Neural progenitor cell (in vitro differentiated cells): ENCODE data around the gene SPECC1L. TPM values are rescaled to one million over a fixed set of nuclear protein-coding genes. Genes with fewer than 3 reads are reported as not detected.
A peak's percentile ranks its signal among the peaks of the same experiment; 100 is the strongest.

Source experiments
- DNase-seq: peaks from one replicate; pipeline ENCODE4 v3.0.0-alpha.2; 2016; ENCODE audit warnings: low spot score
- H2AFZ ChIP-seq: fragments of 200-600 bp; sonication (generic); replicated peaks from 2 replicates; pipeline ENCODE4 v1.6.1; 2016; ENCODE audit warnings: antibody characterized with exemption
- H3F3A ChIP-seq: fragments of 200-600 bp; sonication (generic); 2 replicates; pipeline ENCODE4 v1.6.1; 2016; ENCODE audit warnings: antibody characterized with exemption, low read depth
- H3K27ac ChIP-seq: fragments of 200-600 bp; sonication (generic); 2 replicates; pipeline ENCODE4 v1.5.1; 2016; ENCODE audit warnings: mild to moderate bottlenecking
- H3K27me3 ChIP-seq: fragments of 200-600 bp; sonication (generic); 2 replicates; pipeline ENCODE4 v1.6.1; 2016; ENCODE audit warnings: mild to moderate bottlenecking, moderate library complexity
- H3K36me3 ChIP-seq: fragments of 200-600 bp; sonication (generic); 2 replicates; pipeline ENCODE4 v1.5.1; 2016
- H3K4me1 ChIP-seq: fragments of 200-600 bp; sonication (generic); 2 replicates; pipeline ENCODE4 v1.6.1; 2016; ENCODE audit warnings: mixed run types
- H3K4me2 ChIP-seq: fragments of 200-600 bp; sonication (generic); 2 replicates; pipeline ENCODE4 v1.6.1; 2016
- H3K4me3 ChIP-seq: fragments of 200-600 bp; sonication (generic); 2 replicates; pipeline ENCODE4 v1.5.1; 2016
- H3K79me2 ChIP-seq: fragments of 200-600 bp; sonication (generic); 2 replicates; pipeline ENCODE4 v1.6.1; 2016; ENCODE audit warnings: low read depth
- H3K9ac ChIP-seq: fragments of 200-600 bp; sonication (generic); 2 replicates; pipeline ENCODE4 v1.6.1; 2016
- H3K9me3 ChIP-seq: fragments of 200-600 bp; sonication (generic); 2 replicates; pipeline ENCODE4 v1.5.1; 2016; ENCODE audit warnings: low read depth
- H4K20me1 ChIP-seq: fragments of 200-600 bp; sonication (generic); 2 replicates; pipeline ENCODE4 v1.6.1; 2016; ENCODE audit warnings: low read depth
- H3K27ac Mint-ChIP-seq: 3 replicates; pipeline ENCODE4 v1.8.0; 2021; ENCODE audit warnings: mixed read lengths
- H3K27me3 Mint-ChIP-seq: 2 replicates; pipeline ENCODE4 v1.8.0; 2022; ENCODE audit warnings: low read depth, mild to moderate bottlenecking, inconsistent platforms, moderate library complexity, mixed read lengths; ENCODE audit not compliant: insufficient read depth
- H3K36me3 Mint-ChIP-seq: 3 replicates; pipeline ENCODE4 v1.8.0; 2021; ENCODE audit warnings: mixed read lengths
- H3K4me1 Mint-ChIP-seq: 3 replicates; pipeline ENCODE4 v1.8.0; 2021; ENCODE audit warnings: mixed read lengths
- H3K4me3 Mint-ChIP-seq: 3 replicates; pipeline ENCODE4 v1.8.0; 2021; ENCODE audit warnings: mild to moderate bottlenecking, moderate library complexity, mixed read lengths
- H3K9me3 Mint-ChIP-seq: 3 replicates; pipeline ENCODE4 v1.8.0; 2020; ENCODE audit warnings: mixed read lengths
- EZH2 ChIP-seq: fragments of 200-600 bp; sonication (generic); IDR thresholded peaks from 2 replicates; pipeline ENCODE4 v1.6.1; 2017; ENCODE audit warnings: antibody characterized with exemption, mild to moderate bottlenecking, moderate library complexity
- EZH2phosphoT487 ChIP-seq: fragments of 200-600 bp; sonication (generic); IDR thresholded peaks from 2 replicates; pipeline ENCODE4 v1.6.1; 2017; ENCODE audit warnings: antibody characterized with exemption
- total RNA-seq: library from RNA; depleted of rRNA; stranded (reverse); fragments of >200 nt; gene quantifications from 2 replicates; pipeline ENCODE4 v1.2.3, GENCODE V29; 2015; ENCODE audit warnings: low replicate concordance
- TF ChIP-seq, protein P1 (sequence below): fragments of 200-600 bp; sonication (generic); IDR thresholded peaks from 2 replicates; pipeline ENCODE4 v1.5.1; 2017; ENCODE audit warnings: antibody characterized with exemption, mild to moderate bottlenecking

The SPECC1L gene
- total RNA-seq, 1 donor from 2014 or later = 48.9 TPM

DNA sequence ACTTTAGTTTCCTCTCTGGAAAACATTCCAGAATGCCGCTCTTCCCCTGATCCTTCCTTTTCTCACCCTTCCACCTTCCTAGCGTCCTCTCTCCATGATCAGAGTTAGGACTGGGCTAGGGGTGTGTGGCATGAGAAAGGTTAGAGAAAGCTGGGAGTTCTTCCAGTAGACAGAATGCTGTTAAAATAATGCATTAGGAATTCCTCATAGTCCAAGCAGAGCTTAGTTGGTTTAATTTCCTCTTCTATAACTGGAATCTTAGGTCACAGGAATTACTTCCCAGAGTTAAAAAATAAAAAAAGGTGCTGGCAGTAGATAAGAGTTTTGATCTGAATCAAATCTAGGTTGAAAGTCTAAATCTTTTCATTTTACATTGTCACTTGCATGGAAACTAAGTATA lies 119.5 kb downstream of the SPECC1L start:
- no peaks in the 10 kb centered on the region for H3K9me3 ChIP-seq
- H2AFZ ChIP-seq = no peak overlapping the region
- Mint-ChIP-seq H3K27me3 (no peaks in the 10 kb centered on the region), H3K36me3 (peaks cover 11% of the 10 kb centered on the region), H3K4me3 (no peak overlapping the region), H3K27ac (no peak overlapping the region), H3K9me3 (no peaks in the 10 kb centered on the region), H3K4me1 (no peaks in the 10 kb centered on the region)
- H3K9ac ChIP-seq = no peak overlapping the region
- H4K20me1 ChIP-seq = peaks cover 10% of the 10 kb centered on the region
- H3K36me3 ChIP-seq = no peaks in the 10 kb centered on the region
- TF ChIP-seq EZH2phosphoT487 (no peak), EZH2 (no peak)
- TF ChIP-seq, protein P1, sequence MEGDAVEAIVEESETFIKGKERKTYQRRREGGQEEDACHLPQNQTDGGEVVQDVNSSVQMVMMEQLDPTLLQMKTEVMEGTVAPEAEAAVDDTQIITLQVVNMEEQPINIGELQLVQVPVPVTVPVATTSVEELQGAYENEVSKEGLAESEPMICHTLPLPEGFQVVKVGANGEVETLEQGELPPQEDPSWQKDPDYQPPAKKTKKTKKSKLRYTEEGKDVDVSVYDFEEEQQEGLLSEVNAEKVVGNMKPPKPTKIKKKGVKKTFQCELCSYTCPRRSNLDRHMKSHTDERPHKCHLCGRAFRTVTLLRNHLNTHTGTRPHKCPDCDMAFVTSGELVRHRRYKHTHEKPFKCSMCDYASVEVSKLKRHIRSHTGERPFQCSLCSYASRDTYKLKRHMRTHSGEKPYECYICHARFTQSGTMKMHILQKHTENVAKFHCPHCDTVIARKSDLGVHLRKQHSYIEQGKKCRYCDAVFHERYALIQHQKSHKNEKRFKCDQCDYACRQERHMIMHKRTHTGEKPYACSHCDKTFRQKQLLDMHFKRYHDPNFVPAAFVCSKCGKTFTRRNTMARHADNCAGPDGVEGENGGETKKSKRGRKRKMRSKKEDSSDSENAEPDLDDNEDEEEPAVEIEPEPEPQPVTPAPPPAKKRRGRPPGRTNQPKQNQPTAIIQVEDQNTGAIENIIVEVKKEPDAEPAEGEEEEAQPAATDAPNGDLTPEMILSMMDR = no peak
- H3K4me1 ChIP-seq = peaks cover 4% of the 10 kb centered on the region
- peak overlapping the region; percentile 40 for H3K27ac ChIP-seq
- no peaks in the 10 kb centered on the region for H3K79me2 ChIP-seq
- no peak overlapping the region for H3K4me2 ChIP-seq
- no peak overlapping the region for H3K4me3 ChIP-seq
- no peak for DNase-seq
- no peaks in the 10 kb centered on the region for H3F3A ChIP-seq
- no peaks in the 10 kb centered on the region for H3K27me3 ChIP-seq

DNA sequence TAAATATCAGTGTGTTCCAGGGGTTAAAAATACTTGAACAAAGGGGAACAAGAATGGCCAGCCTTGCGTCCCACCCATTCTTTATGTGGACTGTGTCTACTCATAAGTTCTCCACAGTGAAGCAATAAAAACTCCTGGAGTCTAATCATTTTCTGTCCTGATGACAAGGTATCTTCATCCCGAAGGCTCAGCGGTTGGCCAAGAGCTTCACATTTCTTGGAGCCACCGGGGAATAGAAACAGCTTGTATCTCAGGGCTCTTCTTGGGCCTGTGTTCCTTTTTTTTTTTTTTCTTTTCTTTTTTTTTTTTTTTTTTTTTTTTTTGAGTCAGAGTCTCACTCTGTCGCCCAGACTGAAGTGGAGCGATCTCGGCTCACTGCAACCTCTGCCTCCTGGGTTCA lies 119.9 kb downstream of the SPECC1L start:
- Mint-ChIP-seq H3K4me1 (no peaks in the 10 kb centered on the region), H3K27ac (no peak overlapping the region), H3K9me3 (no peaks in the 10 kb centered on the region), H3K4me3 (no peak overlapping the region), H3K27me3 (no peaks in the 10 kb centered on the region), H3K36me3 (peaks cover 13% of the 10 kb centered on the region)
- H4K20me1 ChIP-seq = peaks cover 10% of the 10 kb centered on the region
- DNase-seq = no peak
- H3K4me3 ChIP-seq = no peak overlapping the region
- H3K27me3 ChIP-seq = no peaks in the 10 kb centered on the region
- no peak for TF ChIP-seq EZH2
- TF ChIP-seq EZH2phosphoT487 = no peak
- TF ChIP-seq, protein P1 = no peak
- peaks cover 4% of the 10 kb centered on the region for H3K4me1 ChIP-seq
- peak overlapping the region; percentile 40 for H3K27ac ChIP-seq
- no peak overlapping the region for H3K4me2 ChIP-seq
- no peaks in the 10 kb centered on the region for H3F3A ChIP-seq
- no peaks in the 10 kb centered on the region for H3K36me3 ChIP-seq
- H3K9me3 ChIP-seq = no peaks in the 10 kb centered on the region
- no peak overlapping the region for H2AFZ ChIP-seq
- H3K9ac ChIP-seq = no peak overlapping the region
- H3K79me2 ChIP-seq = no peaks in the 10 kb centered on the region

DNA sequence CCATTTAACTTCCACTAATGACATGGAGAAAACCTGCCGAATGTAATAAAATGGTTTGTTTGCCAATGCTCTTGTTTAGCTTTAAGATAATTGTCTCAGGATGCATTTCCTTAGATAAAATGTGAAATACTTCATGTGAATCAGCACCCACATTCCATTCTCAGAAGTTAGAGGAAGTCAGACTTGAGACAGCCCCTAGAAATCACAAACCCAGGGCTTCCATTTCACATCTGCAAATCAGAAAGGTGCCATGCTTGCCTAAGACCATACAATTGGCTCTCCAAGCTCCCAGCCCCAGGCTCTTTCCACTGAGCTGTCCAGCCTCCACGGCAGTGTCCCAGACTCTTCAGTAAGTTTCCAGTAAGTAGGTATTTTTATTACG lies 121.2 kb downstream of the SPECC1L start:
- H3K27me3 Mint-ChIP-seq = no peaks in the 10 kb centered on the region
- no peak overlapping the region for H3K4me3 Mint-ChIP-seq
- no peaks in the 10 kb centered on the region for H3K36me3 ChIP-seq
- H3K27me3 ChIP-seq = no peaks in the 10 kb centered on the region
- peaks cover 10% of the 10 kb centered on the region for H4K20me1 ChIP-seq
- H3K9ac ChIP-seq = no peak overlapping the region
- no peak overlapping the region for H3K4me3 ChIP-seq
- H2AFZ ChIP-seq = no peak overlapping the region
- no peak overlapping the region for H3K27ac Mint-ChIP-seq
- H3K4me1 ChIP-seq = peaks cover 4% of the 10 kb centered on the region
- H3K27ac ChIP-seq = no peak overlapping the region
- no peaks in the 10 kb centered on the region for H3F3A ChIP-seq
- no peaks in the 10 kb centered on the region for H3K79me2 ChIP-seq
- TF ChIP-seq EZH2 = no peak
- TF ChIP-seq, protein P1 = no peak
- TF ChIP-seq EZH2phosphoT487 = no peak
- H3K4me2 ChIP-seq = no peak overlapping the region
- H3K36me3 Mint-ChIP-seq = peaks cover 19% of the 10 kb centered on the region
- DNase-seq = no peak
- H3K4me1 Mint-ChIP-seq = no peaks in the 10 kb centered on the region
- H3K9me3 ChIP-seq = no peaks in the 10 kb centered on the region
- H3K9me3 Mint-ChIP-seq = no peaks in the 10 kb centered on the region
